ENCODE data around the gene PSMB11.
A peak's percentile ranks its signal among the peaks of the same experiment; 100 is the strongest.

The PSMB11 gene

GRCh38 chr14:23015618-23016017 lies 26.4 kb upstream of the PSMB11 start:
- DNase-seq = no peak

DNA sequence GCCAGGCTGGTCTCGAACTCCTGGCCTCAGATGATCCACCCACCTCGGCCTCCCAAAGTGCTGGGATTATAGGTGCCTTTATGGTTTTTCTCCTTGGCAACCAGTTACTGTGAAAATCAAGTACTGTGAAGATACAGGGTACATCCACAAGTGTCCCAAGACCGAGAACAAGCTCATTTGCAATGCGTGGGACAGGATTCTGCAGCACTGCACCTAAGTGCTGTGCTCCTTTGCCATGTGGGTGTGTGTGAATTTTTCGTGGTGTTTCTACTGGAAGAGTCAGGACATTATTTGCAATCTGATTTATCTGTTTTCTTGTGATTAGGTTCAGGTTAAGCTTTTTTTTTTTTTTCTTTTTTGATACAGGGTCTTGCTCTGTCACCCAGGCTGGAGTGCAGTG lies 24.9 kb upstream of the PSMB11 start:
- DNase-seq = no peak

DNA sequence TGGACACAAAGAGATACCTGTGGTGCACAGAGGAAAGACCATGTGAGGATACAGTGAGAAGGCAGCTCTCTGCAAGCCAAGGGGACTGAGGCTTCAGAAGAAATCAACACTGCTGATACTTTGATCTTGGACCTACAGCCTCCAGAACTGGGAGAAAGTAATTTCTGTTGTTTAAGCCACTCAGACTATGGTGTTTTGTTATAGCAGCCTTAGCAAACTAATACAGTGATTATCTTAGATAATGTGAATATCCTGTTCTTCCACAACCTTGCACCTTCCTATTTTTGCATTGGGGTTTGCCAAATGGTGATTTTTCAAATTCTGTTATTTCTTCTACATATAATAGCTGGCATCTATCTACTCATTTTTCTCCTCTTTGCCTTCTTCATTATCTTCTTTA lies 23.9 kb upstream of the PSMB11 start:
- DNase-seq = no peak

- no peak for DNase-seq
Measured at GRCh38 chr14:23020143-23021128, 21.6 kb upstream of the PSMB11 start.

DNA sequence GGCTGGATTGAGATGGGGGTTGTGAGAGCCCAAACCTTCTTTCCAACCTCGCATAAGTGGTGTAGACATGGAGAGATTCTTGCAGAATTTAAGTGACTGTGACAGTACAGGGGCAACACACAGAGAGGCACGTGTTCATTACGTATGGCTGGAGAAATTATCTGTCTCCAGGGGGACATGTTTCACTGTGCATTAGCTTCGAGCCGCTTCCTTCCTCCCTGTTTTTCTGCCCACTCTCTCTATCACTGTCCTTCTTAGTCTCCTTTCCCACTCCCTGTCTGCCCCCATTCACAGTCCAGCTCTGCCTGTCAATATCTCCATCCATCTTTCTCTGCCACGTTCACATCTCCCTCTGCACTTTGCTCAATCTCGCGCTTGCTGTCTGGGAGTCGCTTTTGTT lies 20.6 kb upstream of the PSMB11 start:
- no peak for DNase-seq

- DNase-seq = no peak
Measured at GRCh38 chr14:23021889-23022442, 20.0 kb upstream of the PSMB11 start.

DNA sequence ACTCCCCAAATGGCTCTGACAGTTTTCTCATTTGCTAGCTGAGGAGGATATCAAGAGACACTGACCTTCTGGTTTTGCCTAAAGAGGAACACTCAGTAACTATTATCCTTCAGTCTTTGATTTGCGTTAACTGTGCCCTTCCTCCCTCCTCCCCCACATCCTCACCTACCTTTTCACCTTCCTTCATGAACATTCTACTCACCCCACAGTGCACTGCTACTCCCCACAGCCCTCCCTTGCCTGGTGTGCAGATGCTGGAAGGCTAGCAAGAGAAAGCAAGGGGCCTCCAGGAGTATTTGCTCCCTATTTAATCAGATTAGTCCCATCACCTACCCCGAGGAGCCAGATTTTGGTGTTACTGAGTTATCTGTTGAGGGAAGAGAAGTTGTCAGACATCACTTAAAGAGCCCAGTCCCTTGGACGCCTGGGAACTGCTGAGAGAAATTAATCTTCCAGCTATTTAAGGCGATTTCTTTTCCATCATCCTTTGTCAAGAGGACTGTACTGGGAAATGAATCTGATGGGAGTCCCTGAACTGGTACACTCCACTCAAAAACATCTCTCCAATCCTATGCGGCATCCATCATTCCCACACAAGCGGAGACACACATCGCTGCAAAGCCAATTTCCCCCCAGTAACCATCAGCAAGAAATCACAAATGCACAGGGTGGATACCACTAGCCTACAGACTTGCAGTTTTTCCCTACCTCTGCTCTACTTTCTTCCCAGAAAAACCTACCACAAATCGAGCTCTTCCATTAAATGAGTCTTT lies 18.8 kb upstream of the PSMB11 start:
- no peak for DNase-seq

GRCh38 chr14:23023795-23024152 lies 18.2 kb upstream of the PSMB11 start:
- no peak for DNase-seq

DNA sequence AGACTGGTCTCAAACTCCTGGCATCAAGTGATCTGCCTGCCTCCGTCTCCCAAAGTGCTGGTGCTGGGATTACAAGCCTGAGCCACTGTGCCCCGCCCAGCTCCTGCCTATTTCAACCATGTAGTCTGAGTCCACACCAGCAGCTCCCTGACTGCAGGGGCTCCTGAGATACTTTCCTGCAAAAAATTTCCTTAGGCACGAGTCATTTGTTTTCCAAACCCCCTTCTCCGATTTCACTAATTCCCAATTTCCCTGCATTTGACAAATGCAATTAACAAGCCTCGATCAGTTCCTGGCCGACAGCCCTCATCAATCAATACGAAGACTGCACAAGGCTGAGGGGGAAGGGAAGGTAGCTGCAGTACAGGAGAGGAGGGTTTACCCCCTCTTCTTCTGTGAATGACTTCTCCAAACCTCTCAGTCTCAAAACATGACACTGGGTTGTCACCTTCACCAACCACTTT lies 17.4 kb upstream of the PSMB11 start:
- DNase-seq = peak; percentile 86

GRCh38 chr14:23025151-23025814 lies 16.7 kb upstream of the PSMB11 start:
- DNase-seq = peak; percentile 88

GRCh38 chr14:23028799-23029198 lies 13.2 kb upstream of the PSMB11 start:
- no peak for DNase-seq

GRCh38 chr14:23030936-23031335 lies 11.1 kb upstream of the PSMB11 start:
- no peak for DNase-seq

DNA sequence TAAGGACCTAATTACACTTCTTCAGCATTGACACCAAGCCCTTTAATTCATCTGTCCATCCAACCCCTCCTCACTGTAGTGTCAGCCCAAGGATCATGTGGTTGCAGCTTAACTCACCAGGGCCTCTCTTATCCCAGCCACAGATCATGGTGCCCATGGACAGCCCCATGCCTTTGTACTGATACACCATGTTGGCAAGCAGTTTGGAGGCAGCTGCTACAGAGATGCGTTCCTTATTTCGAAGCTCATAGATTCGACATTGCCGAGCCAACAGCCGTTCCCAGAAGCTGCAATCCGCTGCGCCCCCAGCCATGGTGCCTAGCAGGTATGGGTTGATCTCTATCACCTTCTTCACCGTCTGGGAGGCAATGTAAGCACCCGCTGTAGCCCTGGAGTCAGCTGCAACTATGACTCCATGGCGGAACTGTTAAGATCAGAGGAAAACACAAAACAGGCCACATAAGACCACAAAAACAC lies 8.7 kb upstream of the PSMB11 start:
- no peak for DNase-seq

- DNase-seq = no peak
Measured at GRCh38 chr14:23033801-23034497, 8.1 kb upstream of the PSMB11 start.

DNA sequence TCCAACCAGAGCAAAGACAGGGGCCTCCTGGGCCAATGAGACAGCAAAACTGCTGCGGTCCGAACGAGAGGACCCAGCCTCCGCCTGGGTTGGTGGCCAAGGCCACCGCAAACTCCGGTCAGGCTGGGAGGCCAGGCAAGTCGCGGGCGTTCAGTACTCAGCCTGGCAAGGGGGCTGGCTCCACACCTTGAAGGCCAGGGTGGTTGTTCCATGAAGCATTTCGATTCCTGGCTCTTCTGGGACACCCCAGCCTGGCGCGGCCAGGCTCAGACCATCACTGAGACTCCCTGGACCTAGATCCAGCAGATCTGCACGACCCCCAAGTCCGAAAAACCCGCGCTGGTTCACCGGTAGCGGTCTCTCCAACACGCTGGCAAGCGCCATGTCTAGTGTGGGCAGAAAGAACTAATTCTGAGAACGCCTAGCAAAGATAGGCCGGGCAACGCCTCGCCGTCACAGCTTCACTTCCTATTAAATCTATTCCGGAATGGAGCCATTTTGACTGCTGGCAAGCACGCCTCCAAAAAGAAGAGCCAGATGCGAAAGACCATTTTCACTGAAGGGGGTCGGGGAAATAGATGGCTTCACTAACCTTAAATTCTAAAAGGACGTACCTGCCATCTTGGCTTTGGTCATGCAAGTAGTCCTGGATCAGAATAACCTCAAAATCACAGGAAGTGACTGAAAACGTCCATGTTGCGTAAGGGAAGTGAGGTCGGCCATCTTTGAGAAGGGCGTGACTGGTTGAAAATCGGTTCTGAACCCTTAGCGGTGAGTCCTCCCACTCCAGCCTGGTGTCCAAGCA lies 7.3 kb upstream of the PSMB11 start, which contains the start of gene PSMB5:
TSS of gene PSMB5 (minus strand) at position 403 of the 805 bp plus-strand sequence. CDS start at position 384, 19 bp downstream.
- no peak for DNase-seq

- no peak for DNase-seq
Measured at GRCh38 chr14:23035303-23036144, 6.5 kb upstream of the PSMB11 start.

GRCh38 chr14:23040100-23040499 lies 1.9 kb upstream of the PSMB11 start:
- no peak for DNase-seq

DNA sequence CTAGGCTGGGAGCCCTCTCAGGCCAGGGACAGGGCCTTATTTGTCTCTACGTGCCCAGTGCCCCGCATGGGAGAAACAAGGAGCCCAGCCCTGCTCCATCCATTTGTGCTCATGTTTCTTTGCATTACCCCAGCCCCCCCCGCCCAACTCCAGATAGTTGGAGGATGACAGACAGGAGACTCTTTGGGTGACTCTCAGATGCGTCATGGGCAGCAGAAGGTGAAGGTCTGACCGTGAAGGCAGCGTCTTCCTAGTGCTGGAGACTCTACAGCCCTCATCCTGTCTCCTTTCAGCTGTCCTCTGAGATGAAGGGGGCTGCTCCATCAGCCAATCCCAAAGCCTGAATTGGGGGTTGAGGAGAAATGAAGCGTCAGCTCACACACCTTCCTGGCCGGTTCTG lies 283 bp upstream of the PSMB11 start:
- no peak for DNase-seq

DNA sequence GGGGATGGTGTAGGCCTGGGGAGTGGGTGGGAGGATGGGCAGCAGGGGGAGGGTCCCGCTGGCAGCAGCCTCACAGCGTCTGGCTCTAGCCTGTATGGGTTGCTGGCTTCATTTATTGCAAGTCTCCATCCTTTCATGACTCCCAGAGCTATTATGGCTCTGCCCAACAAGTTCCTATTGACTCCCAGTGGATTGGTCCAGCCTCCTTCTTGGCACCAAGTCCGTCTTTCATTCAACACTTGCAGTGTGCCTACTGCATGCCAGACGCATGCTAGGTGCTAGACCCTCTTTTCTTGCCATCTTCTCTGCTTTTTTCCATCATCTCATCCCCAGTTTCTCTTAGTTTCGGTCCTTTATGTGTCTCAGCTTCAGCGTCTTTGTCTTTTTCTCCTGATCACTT lies 1.1 kb downstream of the PSMB11 start:
- no peak for DNase-seq

DNA sequence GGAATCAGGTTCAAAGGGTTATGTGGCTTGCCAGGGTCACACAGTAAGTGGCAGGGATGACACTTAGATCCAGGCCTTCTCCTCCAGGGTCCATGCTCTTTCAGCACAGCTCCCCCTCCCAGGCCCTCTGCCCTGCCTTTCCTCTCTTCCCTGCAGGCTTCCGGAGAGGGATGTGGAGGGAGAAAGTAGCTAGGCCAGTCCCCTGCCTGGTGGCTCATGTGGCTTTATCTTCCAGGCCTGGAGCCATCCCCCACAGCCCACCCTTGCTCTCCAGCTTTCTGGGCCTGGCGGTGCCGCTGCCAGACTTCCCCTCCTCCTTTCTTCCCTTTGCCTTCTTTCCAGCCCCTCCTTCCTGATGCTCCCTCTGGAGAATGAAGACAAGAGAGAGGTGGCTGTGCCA lies 1.7 kb downstream of the PSMB11 start:
- no peak for DNase-seq
